Mesenteric fat pad (tissue), 1 donor: ENCODE data around the gene RIOK3. TPM values are rescaled to one million over a fixed set of nuclear protein-coding genes. Genes with fewer than 3 reads are reported as not detected.

Source experiments
- DNase-seq: peaks from one replicate; pipeline ENCODE4 v3.0.0-alpha.2; 2020; ENCODE audit warnings: low spot score
- total RNA-seq: library from RNA; stranded (reverse); fragmentation: NEBNext Ultra II Directional; extraction: Animal tissue kit (Norgen Biotek cat#: 25700); gene quantifications from one replicate; pipeline ENCODE4 v1.2.1, GENCODE V29; 2021
- donor health status: DM: yes; HTN: yes; CAD: no.

RIOK3 gene
- total RNA-seq, 1 donor from 2014 or later = 59.0 TPM

DNA sequence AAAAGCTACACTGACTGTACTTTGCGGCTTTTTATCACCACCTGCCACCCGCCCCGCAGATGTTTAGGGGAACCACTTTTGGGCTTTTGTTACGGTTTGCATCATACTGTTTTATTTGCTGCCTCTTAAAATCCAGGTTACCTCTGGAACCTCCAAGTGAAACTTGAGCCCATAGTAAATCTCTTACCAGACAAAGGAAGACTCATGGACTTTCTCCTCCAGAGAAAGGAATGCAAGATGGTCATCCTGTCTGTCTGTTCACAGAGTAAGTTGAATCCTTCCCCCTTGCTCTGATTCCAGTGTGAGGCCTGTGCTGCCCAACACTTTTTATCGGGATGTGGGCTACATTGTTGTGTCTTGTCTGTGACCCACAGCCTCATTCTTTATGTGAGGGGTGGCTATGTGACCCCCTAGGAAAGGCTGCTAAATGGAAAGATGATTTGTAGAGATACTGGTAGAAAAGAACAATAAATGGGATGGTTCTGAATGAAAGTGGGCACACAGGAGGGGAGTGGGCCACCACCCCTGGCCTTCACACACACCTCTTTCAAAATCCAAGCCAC, 73.5 kb downstream of the RIOK3 start:
- no peak for DNase-seq

DNA sequence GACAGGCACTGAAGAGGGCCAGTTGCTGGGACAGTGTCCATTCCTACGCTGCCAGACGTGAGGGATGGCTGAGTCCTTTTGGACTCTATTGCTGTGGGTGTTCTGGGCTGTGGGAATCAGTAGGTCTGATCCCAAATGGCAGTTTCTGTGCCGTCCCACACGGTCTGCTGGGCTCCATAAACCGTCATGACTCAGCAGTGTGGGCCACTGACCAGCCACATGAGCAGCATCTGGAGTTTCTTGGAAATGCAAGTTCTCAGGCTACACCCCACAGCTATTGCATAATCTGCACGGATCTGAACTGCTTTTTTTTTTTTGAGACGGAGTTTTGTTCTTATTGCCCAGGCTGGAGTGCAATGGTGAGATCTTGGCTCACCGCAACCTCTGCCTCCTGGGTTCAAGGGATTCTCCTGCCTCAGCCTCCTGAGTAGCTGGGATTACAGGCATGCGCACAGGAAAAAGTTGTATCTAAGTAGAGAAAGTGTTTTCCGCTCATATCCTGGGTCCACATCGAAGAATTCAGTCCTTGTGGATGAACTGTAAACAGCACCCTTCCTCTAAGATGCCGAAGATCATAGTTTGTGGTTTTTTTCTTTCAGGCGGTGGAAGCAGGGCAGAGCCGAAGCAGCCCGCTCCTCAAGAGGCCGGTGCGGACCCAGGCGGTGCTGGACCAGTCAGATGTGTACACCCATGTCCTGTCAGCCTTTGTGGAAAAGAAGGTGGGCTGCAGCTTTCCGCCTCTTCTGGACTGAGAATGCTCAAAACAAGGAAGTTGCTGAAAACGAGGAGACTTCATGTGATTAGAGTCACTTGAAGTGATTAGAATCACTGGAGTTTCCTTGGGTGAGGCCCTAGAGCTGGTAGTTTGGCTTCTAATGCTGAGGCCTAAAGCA, 75.7 kb downstream of the RIOK3 start:
- no peak for DNase-seq

- no peak for DNase-seq
Observed at GRCh38 chr18:23529604-23530003, 76.5 kb downstream of the RIOK3 start.

DNA sequence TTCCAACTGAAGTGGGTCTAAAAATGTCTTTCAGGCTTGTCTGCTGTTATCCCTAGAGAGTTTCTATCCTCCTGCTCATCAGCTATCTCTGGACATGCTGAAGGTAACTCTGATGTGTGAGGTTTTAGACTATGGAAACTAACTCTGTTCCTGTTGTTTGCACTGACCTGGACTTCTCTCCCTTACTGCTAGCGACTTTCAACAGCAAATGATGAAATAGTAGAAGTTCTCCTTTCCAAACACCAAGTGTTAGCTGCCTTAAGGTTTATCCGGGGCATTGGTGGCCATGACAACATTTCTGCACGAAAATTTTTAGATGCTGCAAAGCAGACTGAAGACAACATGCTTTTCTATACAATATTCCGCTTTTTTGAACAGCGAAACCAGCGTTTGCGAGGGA, 77.1 kb downstream of the RIOK3 start:
- DNase-seq = no peak

DNA sequence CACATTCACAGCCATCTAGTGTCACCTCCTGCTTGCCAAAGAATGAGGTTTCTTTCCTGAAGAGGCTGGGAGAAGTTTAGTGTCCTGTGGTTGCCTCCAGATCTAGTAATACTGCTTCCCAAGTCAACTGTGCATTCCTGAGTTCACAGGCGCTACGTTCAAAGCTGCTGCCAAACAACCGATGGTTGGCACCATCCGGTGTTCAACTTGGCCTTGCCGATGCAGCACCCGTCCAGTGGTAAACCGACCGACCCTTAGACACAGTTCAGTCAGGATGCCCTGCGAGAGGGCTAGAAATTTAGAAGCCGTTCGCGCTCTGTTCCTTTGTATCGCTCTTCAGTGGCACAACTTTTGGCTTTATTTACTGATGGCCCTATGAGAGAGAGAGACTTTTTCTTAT, 78.8 kb downstream of the RIOK3 start:
- no peak for DNase-seq

Other genes starting within 250 kb of the RIOK3 start
- gene RMC1, start 50.2 kb downstream of the RIOK3 start, total RNA-seq = 29.0 TPM
- gene NPC1, start 133.2 kb downstream of the RIOK3 start, total RNA-seq = 59.3 TPM
- gene ANKRD29, start 209.6 kb downstream of the RIOK3 start, total RNA-seq = 11.9 TPM
- gene LAMA3, start 236.2 kb downstream of the RIOK3 start, total RNA-seq = 19.6 TPM